Mesenchymal stem cell (in vitro differentiated cells and primary cell): ENCODE data around the gene INSIG2.
A peak's percentile ranks its signal among the peaks of the same experiment; 100 is the strongest.

Experiments used
- DNase-seq: peaks from one replicate; pipeline ENCODE4 v3.0.0-alpha.2; 2013
- H2AFZ ChIP-seq: one replicate; pipeline ENCODE4 v1.6.1; 2013; ENCODE audit warnings: low read depth, mild to moderate bottlenecking, control low read depth, inconsistent platforms, low read length, moderate library complexity
- H2AK5ac ChIP-seq: 2 replicates; pipeline ENCODE4 v1.6.1; 2013; ENCODE audit warnings: low read length, moderate library complexity, mild to moderate bottlenecking, inconsistent platforms; ENCODE audit not compliant: severe bottlenecking
- H2BK120ac ChIP-seq: one replicate; pipeline ENCODE4 v1.6.1; 2013; ENCODE audit warnings: low read depth, mild to moderate bottlenecking, inconsistent platforms, low read length, moderate library complexity
- H2BK12ac ChIP-seq, 2 experiments: one replicate each; pipeline ENCODE4 v1.6.1; 2013; ENCODE audit warnings: inconsistent platforms in 2 of 2, low read length in 2 of 2, mild to moderate bottlenecking in 2 of 2, moderate library complexity in 2 of 2, control low read depth in 1 of 2
- H2BK15ac ChIP-seq: one replicate; pipeline ENCODE4 v1.6.1; 2013; ENCODE audit warnings: mild to moderate bottlenecking, low read depth, inconsistent platforms; ENCODE audit not compliant: poor library complexity, severe bottlenecking
- H2BK5ac ChIP-seq: 2 replicates; pipeline ENCODE4 v1.6.1; 2013; ENCODE audit warnings: low read depth, mild to moderate bottlenecking, low read length, control low read depth, inconsistent platforms; ENCODE audit not compliant: poor library complexity, severe bottlenecking
- H3K14ac ChIP-seq, 2 experiments: one replicate each; pipeline ENCODE4 v1.6.1; 2013; ENCODE audit warnings: inconsistent platforms in 2 of 2, low read length in 2 of 2, control low read depth in 1 of 2, mild to moderate bottlenecking in 1 of 2, moderate library complexity in 1 of 2
- H3K18ac ChIP-seq, 2 experiments: one replicate each; pipeline ENCODE4 v1.6.1; 2013; ENCODE audit warnings: inconsistent platforms in 2 of 2, low read length in 2 of 2, control low read depth in 1 of 2, low read depth in 1 of 2, mild to moderate bottlenecking in 1 of 2
- H3K23ac ChIP-seq, 2 experiments: one replicate each; pipeline ENCODE4 v1.6.1; 2013; ENCODE audit warnings: inconsistent platforms in 2 of 2, low read length in 2 of 2, mild to moderate bottlenecking in 2 of 2, moderate library complexity in 2 of 2, control low read depth in 1 of 2
- H3K27ac ChIP-seq: 2 replicates; pipeline ENCODE4 v1.5.1; 2013; ENCODE audit warnings: mild to moderate bottlenecking, moderate library complexity, low read length, control low read depth, inconsistent platforms; ENCODE audit not compliant: poor library complexity, severe bottlenecking
- H3K27me3 ChIP-seq, 2 experiments: 2 replicates each; pipeline versions ENCODE4 v1.6.1 to v1.7.0; 2013; ENCODE audit warnings: low read length in 2 of 2, mild to moderate bottlenecking in 2 of 2, moderate library complexity in 2 of 2, control low read depth in 1 of 2, inconsistent platforms in 1 of 2; ENCODE audit not compliant: control insufficient read depth in 1 of 2, insufficient read depth in 1 of 2
- H3K36me3 ChIP-seq, 2 experiments: 2 replicates each; pipeline versions ENCODE4 v1.6.1 to v1.7.0; 2013; ENCODE audit warnings: low read length in 2 of 2, control low read depth in 1 of 2, inconsistent platforms in 1 of 2, low read depth in 1 of 2, mild to moderate bottlenecking in 1 of 2; ENCODE audit not compliant: insufficient read depth in 2 of 2, control insufficient read depth in 1 of 2
- H3K4ac ChIP-seq, 2 experiments: one replicate each; pipeline ENCODE4 v1.6.1; 2013; ENCODE audit warnings: inconsistent platforms in 2 of 2, low read length in 2 of 2, mild to moderate bottlenecking in 2 of 2, moderate library complexity in 2 of 2, control low read depth in 1 of 2, low read depth in 1 of 2
- H3K4me1 ChIP-seq: 2 replicates; pipeline ENCODE4 v1.6.1; 2013; ENCODE audit warnings: low read depth, low read length, control low read depth; ENCODE audit not compliant: control insufficient read depth, insufficient read depth
- H3K4me2 ChIP-seq: 2 replicates; pipeline ENCODE4 v1.6.1; 2013; ENCODE audit warnings: low read length, mild to moderate bottlenecking, inconsistent platforms; ENCODE audit not compliant: poor library complexity, severe bottlenecking
- H3K4me3 ChIP-seq, 2 experiments: 2 replicates each; pipeline versions ENCODE4 v1.5.1 to v1.7.0; 2013; ENCODE audit warnings: low read length in 2 of 2, mild to moderate bottlenecking in 2 of 2, control low read depth in 1 of 2, low read depth in 1 of 2; ENCODE audit not compliant: insufficient read depth in 1 of 2
- H3K79me1 ChIP-seq: replicated peaks from 2 replicates; pipeline ENCODE4 v1.6.1; 2013; ENCODE audit warnings: mild to moderate bottlenecking, control low read depth, low read length, inconsistent platforms; ENCODE audit not compliant: poor library complexity, severe bottlenecking
- H3K9ac ChIP-seq: 2 replicates; pipeline ENCODE4 v1.7.0; 2013; ENCODE audit warnings: mild to moderate bottlenecking, low read length, moderate library complexity
- H3K9me3 ChIP-seq: 2 replicates; pipeline ENCODE4 v1.7.0; 2013; ENCODE audit warnings: mild to moderate bottlenecking, low read length; ENCODE audit not compliant: control insufficient read depth
- H4K8ac ChIP-seq: one replicate; pipeline ENCODE4 v1.6.1; 2013; ENCODE audit warnings: inconsistent platforms, mild to moderate bottlenecking, low read length, moderate library complexity
- H4K91ac ChIP-seq: one replicate; pipeline ENCODE4 v1.6.1; 2013; ENCODE audit warnings: mild to moderate bottlenecking, low read length, inconsistent platforms
- WGBS: methylation state at CpG from one replicate; pipeline ENCODE4 v1.1.7; 2013; ENCODE audit warnings: mixed read lengths; 5-methylcytosine and 5-hydroxymethylcytosine counted together

The INSIG2 gene

DNA sequence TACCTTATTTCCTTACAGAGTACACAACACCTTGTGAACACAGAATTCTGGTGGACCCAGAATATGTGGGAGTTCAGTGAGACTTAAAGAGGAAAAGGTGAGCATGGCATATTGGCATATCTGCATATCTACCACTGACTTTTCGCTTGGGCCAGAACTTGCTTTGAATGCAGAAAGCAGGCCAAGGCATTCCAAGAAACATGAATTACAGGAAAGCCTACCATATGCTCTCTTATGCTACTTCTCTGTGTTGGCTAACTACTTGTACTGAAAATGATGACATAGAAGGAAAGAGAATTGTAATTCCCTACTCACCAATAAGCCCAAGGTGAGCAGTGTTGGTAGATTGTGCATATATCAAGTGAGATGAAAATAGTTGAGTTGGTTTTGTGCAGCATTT is 43.0 kb upstream of the INSIG2 start:
- WGBS = 83% methylated on average over 1 of the region's 1 CpG
- Histone ChIP-seq H3K4ac (no peak overlapping the region), H2BK12ac (no peak overlapping the region), H3K9me3 (no peaks in the 10 kb centered on the region), H3K4me1 (no peaks in the 10 kb centered on the region), H3K14ac (no peak overlapping the region), H3K4me3 (no peak overlapping the region), H3K27ac (no peak overlapping the region), H3K79me1 (no peaks in the 10 kb centered on the region), H2AK5ac (no peak overlapping the region), H3K27me3 (peaks cover 11 to 32% of the 10 kb centered on the region in 2 experiments), H3K18ac (no peak overlapping the region), H3K4me2 (no peak overlapping the region), H2BK120ac (no peak overlapping the region), H3K23ac (no peak overlapping the region), H2BK5ac (no peak overlapping the region), H4K8ac (no peak overlapping the region), H3K36me3 (no peaks in the 10 kb centered on the region), H4K91ac (no peak overlapping the region), H2AFZ (no peak overlapping the region), H2BK15ac (no peak overlapping the region), H3K9ac (no peak overlapping the region)
- no peak for DNase-seq

DNA sequence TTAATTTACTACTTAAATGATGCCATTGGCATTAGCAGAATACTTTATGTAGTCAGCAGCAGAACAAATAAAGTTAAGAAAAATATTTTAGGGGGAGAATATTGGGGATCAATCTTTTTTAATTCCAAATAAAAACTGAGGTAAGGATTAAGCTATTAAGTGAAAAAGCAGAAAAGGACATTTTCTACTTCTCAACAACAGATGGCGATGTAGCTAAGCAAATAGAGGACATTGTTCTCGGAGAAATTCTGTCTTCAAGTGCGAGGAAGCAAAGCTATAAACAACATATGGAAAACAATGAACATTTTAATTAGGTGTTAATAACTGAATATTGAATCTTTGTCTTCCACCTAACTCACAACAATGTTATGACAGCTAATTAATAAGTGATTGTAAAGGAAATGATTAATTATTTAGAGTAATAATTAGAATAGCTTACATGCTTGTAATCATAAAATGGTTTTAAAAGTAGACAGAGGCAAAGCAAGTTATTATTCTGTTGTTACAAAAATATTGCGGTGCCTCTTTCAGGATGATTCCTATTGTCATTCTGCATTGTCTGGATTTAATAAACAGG is 41.5 kb upstream of the INSIG2 start:
- no peaks in the 10 kb centered on the region for H3K36me3 ChIP-seq
- H2BK120ac ChIP-seq = no peak overlapping the region
- H3K4me1 ChIP-seq = no peaks in the 10 kb centered on the region
- no peak overlapping the region for H2BK12ac ChIP-seq
- H3K18ac ChIP-seq = no peak overlapping the region
- peak; percentile 61 for DNase-seq
- H3K27me3 ChIP-seq = peaks cover 0 to 28% of the 10 kb centered on the region in 2 experiments
- no peak overlapping the region for H3K14ac ChIP-seq
- no peak overlapping the region for H3K4me2 ChIP-seq
- H2BK15ac ChIP-seq = no peak overlapping the region
- H4K91ac ChIP-seq = no peak overlapping the region
- no peak overlapping the region for H2BK5ac ChIP-seq
- no peaks in the 10 kb centered on the region for H3K9me3 ChIP-seq
- H2AK5ac ChIP-seq = no peak overlapping the region
- no peak overlapping the region for H4K8ac ChIP-seq
- H2AFZ ChIP-seq = no peak overlapping the region
- WGBS = no CpG with 5 or more reads among the region's 4 CpGs
- H3K9ac ChIP-seq = peak overlapping the region; percentile 76
- peak overlapping the region in 1 of 2 experiments; percentile 55 for H3K4me3 ChIP-seq
- H3K27ac ChIP-seq = no peak overlapping the region
- H3K79me1 ChIP-seq = no peaks in the 10 kb centered on the region
- H3K4ac ChIP-seq = no peak overlapping the region
- H3K23ac ChIP-seq = no peak overlapping the region

DNA sequence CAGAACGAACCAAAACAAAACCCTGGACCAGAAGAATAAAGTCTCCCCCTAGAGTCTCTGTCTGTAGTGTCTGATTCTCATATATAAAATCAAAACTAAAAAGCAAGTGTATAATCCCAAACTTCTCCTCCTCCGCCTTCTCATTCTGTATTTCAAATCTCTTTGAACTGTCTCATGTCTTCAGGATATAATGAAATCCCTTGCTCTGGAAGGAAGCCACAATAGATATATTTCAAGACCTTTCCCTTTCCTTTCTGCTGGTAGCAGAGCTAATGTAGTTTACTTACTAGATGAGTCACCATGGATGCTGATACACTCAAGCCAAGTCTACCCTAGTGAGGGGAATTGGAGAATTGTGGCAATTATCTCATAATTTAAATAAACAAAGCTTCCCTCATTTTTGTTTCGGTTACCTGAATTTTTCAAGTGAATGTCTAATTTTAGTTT is 40.9 kb upstream of the INSIG2 start:
- H3K9ac ChIP-seq = peak overlapping the region; percentile 76
- H3K4me3 ChIP-seq = peak overlapping the region in 1 of 2 experiments; percentile 55
- no peak overlapping the region for H2AFZ ChIP-seq
- no peak overlapping the region for H2BK120ac ChIP-seq
- H4K91ac ChIP-seq = no peak overlapping the region
- no peak overlapping the region for H3K18ac ChIP-seq
- H3K36me3 ChIP-seq = no peaks in the 10 kb centered on the region
- no peak overlapping the region for H2BK5ac ChIP-seq
- peaks cover 0 to 33% of the 10 kb centered on the region in 2 experiments for H3K27me3 ChIP-seq
- H3K4me2 ChIP-seq = no peak overlapping the region
- WGBS = 67% methylated on average over 3 of the region's 3 CpGs
- no peak overlapping the region for H3K27ac ChIP-seq
- no peak overlapping the region for H2BK12ac ChIP-seq
- no peaks in the 10 kb centered on the region for H3K9me3 ChIP-seq
- peak; percentile 61 for DNase-seq
- no peak overlapping the region for H4K8ac ChIP-seq
- no peak overlapping the region for H2BK15ac ChIP-seq
- no peak overlapping the region for H2AK5ac ChIP-seq
- no peaks in the 10 kb centered on the region for H3K4me1 ChIP-seq
- H3K79me1 ChIP-seq = no peaks in the 10 kb centered on the region
- no peak overlapping the region for H3K14ac ChIP-seq
- H3K4ac ChIP-seq = no peak overlapping the region
- no peak overlapping the region for H3K23ac ChIP-seq

DNA sequence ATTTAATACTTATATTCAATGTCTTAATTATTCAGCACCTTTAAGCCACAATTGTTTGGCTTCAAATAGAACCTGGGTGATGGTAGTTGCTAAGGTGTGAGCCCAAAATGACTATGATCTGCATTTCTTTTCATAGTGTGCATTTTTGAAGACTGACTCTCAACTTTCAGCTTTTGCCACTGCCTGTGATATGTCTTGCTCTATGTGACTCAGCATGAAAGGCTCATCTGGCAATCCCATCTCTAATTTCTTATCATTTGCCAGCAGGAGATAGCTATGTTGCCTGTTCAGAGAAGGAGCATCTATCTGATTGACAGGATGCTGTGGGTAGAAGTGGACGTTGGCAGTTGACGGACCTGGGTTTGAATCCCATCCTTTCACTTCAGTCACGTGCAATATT is 39.9 kb upstream of the INSIG2 start:
- no peak overlapping the region for H3K27ac ChIP-seq
- H3K79me1 ChIP-seq = no peaks in the 10 kb centered on the region
- H2BK12ac ChIP-seq = no peak overlapping the region
- H3K23ac ChIP-seq = no peak overlapping the region
- no peak overlapping the region for H2BK15ac ChIP-seq
- no peak overlapping the region for H2BK120ac ChIP-seq
- no peak overlapping the region for H3K18ac ChIP-seq
- DNase-seq = no peak
- H3K9ac ChIP-seq = no peak overlapping the region
- no peak overlapping the region for H3K4ac ChIP-seq
- no peak overlapping the region for H2AFZ ChIP-seq
- H3K14ac ChIP-seq = no peak overlapping the region
- no peaks in the 10 kb centered on the region for H3K36me3 ChIP-seq
- no peak overlapping the region for H2BK5ac ChIP-seq
- no peak overlapping the region for H4K8ac ChIP-seq
- WGBS = no CpG with 5 or more reads among the region's 3 CpGs
- no peak overlapping the region for H3K4me2 ChIP-seq
- H3K4me3 ChIP-seq = no peak overlapping the region
- H3K27me3 ChIP-seq = peaks cover 0 to 33% of the 10 kb centered on the region in 2 experiments
- H4K91ac ChIP-seq = no peak overlapping the region
- no peak overlapping the region for H2AK5ac ChIP-seq
- H3K9me3 ChIP-seq = no peaks in the 10 kb centered on the region
- no peaks in the 10 kb centered on the region for H3K4me1 ChIP-seq
